NCI-H2227 treated with DMSO at 0.1 percent for 48 hours (cell line): ENCODE measurements around the gene GZMA.

Experiments used
- DNase-seq: peaks from one replicate; lab custom pipeline; 2025; lab: John Stamatoyannopoulos, UW

The GZMA gene

GRCh38 chr5:55110217-55110616 is 7.8 kb downstream of the GZMA start:
- no peak for DNase-seq

GRCh38 chr5:55113327-55113726 is 10.9 kb downstream of the GZMA start:
- no peak for DNase-seq

- DNase-seq = no peak
Measured at GRCh38 chr5:55114061-55114460, 11.6 kb downstream of the GZMA start.

- no peak for DNase-seq
Measured at GRCh38 chr5:55123365-55123764, 20.9 kb downstream of the GZMA start.

- no peak for DNase-seq
Measured at GRCh38 chr5:55134053-55134722, 31.7 kb downstream of the GZMA start.

GRCh38 chr5:55136521-55136920 is 34.1 kb downstream of the GZMA start:
- no peak for DNase-seq

GRCh38 chr5:55140908-55141665 is 38.6 kb downstream of the GZMA start:
- no peak for DNase-seq

- DNase-seq = no peak
Measured at GRCh38 chr5:55141945-55142690, 39.7 kb downstream of the GZMA start.

- DNase-seq = no peak
Measured at GRCh38 chr5:55143624-55144023, 41.2 kb downstream of the GZMA start.

- DNase-seq = no peak
Measured at GRCh38 chr5:55146080-55146479, 43.6 kb downstream of the GZMA start.

GRCh38 chr5:55146543-55147151 is 44.2 kb downstream of the GZMA start:
- DNase-seq = peak; percentile 37

- DNase-seq = no peak
Measured at GRCh38 chr5:55149308-55149795, 46.9 kb downstream of the GZMA start.

- DNase-seq = no peak
Measured at GRCh38 chr5:55151923-55152842, 49.7 kb downstream of the GZMA start.

GRCh38 chr5:55154873-55155272 is 52.4 kb downstream of the GZMA start:
- no peak for DNase-seq
